Heart left ventricle (tissue), 16 donors: ENCODE measurements around the gene TGFB3. TPM values are rescaled to one million over a fixed set of nuclear protein-coding genes. Genes with fewer than 3 reads are reported as not detected.

Experiments used
- ATAC-seq, 4 donors: fragments of 200-7000 bp; cut with Tn5 transposase; one replicate each; pipeline ENCODE4 v1.9.1; 2020 to 2022; ENCODE audit warnings: moderate library complexity in 4 of 4, mild to moderate bottlenecking in 3 of 4, moderate number of reproducible peaks in 1 of 4
- DNase-seq, 5 donors: peaks; one replicate each; pipeline ENCODE4 v3.0.0-alpha.2; 2020
- H3K27ac ChIP-seq, 12 donors: fragments of 200-600 bp; sonication (generic) in 4 of 12; one replicate each; pipeline versions ENCODE4 v1.5.0 to v1.8.0; 2016 to 2022; ENCODE audit warnings: mild to moderate bottlenecking in 2 of 12
- H3K27me3 ChIP-seq, 9 donors: fragments of 200-600 bp; sonication (generic) in 2 of 9; one replicate each; pipeline versions ENCODE4 v1.5.1 to v1.8.0; 2016 to 2022; ENCODE audit warnings: mild to moderate bottlenecking in 3 of 9
- H3K36me3 ChIP-seq, 9 donors: fragments of 200-600 bp; sonication (generic) in 2 of 9; one replicate each; pipeline versions ENCODE4 v1.5.0 to v1.8.0; 2018 to 2022; ENCODE audit warnings: mild to moderate bottlenecking in 2 of 9
- H3K4me1 ChIP-seq, 12 donors: fragments of 200-600 bp; sonication (generic) in 4 of 12; one replicate each; pipeline versions ENCODE4 v1.5.0 to v1.8.0; 2016 to 2022; ENCODE audit warnings: mild to moderate bottlenecking in 3 of 12
- H3K4me3 ChIP-seq, 12 donors: fragments of 200-600 bp; sonication (generic) in 4 of 12; one replicate each; pipeline versions ENCODE4 v1.5.0 to v1.8.0; 2017 to 2022; ENCODE audit warnings: mild to moderate bottlenecking in 9 of 12, moderate library complexity in 4 of 12
- H3K9me3 ChIP-seq, 12 donors: fragments of 200-600 bp; sonication (generic) in 4 of 12; one replicate each; pipeline versions ENCODE4 v1.5.0 to v1.8.0; 2016 to 2022; ENCODE audit warnings: mild to moderate bottlenecking in 1 of 12
- CTCF ChIP-seq, 12 donors: fragments of 200-600 bp; sonication (generic) in 4 of 12; IDR thresholded peaks; one replicate each; pipeline versions ENCODE4 v1.5.0 to v1.8.0; 2018 to 2022; ENCODE audit warnings: antibody characterized with exemption in 12 of 12, mild to moderate bottlenecking in 5 of 12
- POLR2A ChIP-seq, 2 donors: fragments of 450-650 bp; IDR thresholded peaks; one replicate each; pipeline ENCODE4 v1.6.1; 2017; ENCODE audit warnings: antibody characterized with exemption in 2 of 2, mild to moderate bottlenecking in 2 of 2, moderate library complexity in 2 of 2
- WGBS, 4 donors: extraction: QIAGEN DNeasy Blood & Tissue Kit in 2 of 4; methylation state at CpG; one replicate each; pipeline versions ENCODE4 v1.1.5 to v1.1.7; 2013 to 2018; 5-methylcytosine and 5-hydroxymethylcytosine counted together
- intact Hi-C, 10 donors: fragments of 100-400 bp; cut with DNase I; formaldehyde crosslinking; loops; one replicate each; pipeline versions ENCODE4 v1.11.1 to v1.14.2; 2022
- polyA plus RNA-seq, 2 donors: library from polyadenylated mRNA; stranded (reverse); fragments of 200-250 nt; gene quantifications; one replicate each; pipeline ENCODE4 v1.2.3, GENCODE V29; 2013
- total RNA-seq, 9 donors: library from RNA; depleted of rRNA in 2 of 9; stranded (reverse); fragments of >200 nt in 2 of 9; fragmentation: NEBNext Ultra II Directional in 3 of 9; extraction: Animal tissue kit (Norgen Biotek cat#: 25700) in 3 of 9; gene quantifications; one replicate each; pipeline versions ENCODE4 v1.1.0 to v1.2.4, GENCODE V29; 2016 to 2023
- donor health status: ischemic (EF 13 %, LVEDD 7.1; RV severe dilation, severe dysfunction).
- donor health status: healthy with polysubstance abuse.
- donor health status: DM: no; HTN: yes; CAD: no.
- donor health status: DM: no; HTN: no; CAD: no.
- donor health status: ischemic (EF 25% LVEDD 6.9; RV normal size, moderate dysfunction).
- donor health status: ischemic (EF 25% LVEDD 5.7; RV mildly dilated, moderate dysfunction).
- donor health status: healthy.
- donor health status: DM: yes; HTN: yes; CAD: no.
- donor health status: ischemic (EF 35%, LVEDD 5.7; RV mildly dilated, moderate dysfunction).
- donor health status: nonischemic (EF 11% LVEDD 7.7; RV severe dilation, severe dysfunction).
- donor health status: DM: yes; HTN: yes; CAD: no.
- donor health status: PGD.
- donor health status: ischemic (EF 29% LVEDD 5.4; RV normal size, mild dysfunction).
- donor health status: nonischemic (EF 23%, LVEDD 6.1; RV moderate dilation, normal function).

TGFB3 gene
- total and polyA plus RNA-seq, 11 donors = 7.9 to 44.0 (median 27.5) TPM

DNA sequence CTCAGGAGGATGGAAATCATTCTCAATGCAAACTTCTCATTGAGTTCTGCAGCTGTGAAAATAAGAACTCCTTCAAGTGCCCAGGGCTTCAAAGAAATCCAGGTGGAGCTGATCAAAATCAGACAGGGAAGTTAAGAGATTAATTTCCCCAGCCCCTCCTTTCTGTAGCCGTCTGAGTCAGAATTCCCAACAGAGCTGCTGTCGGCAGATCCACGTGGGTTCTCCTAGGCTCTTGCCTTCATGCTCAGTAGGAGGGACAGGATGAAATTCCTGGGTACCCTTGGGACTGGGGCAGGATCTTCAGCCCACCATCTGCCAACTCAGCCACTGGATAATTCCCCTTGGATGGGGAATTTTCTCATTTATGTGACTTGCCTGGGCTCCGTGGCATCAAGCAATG, 13.3 kb downstream of the TGFB3 start:
- peak overlapping the region in 6 of 12 donors; percentile 3 to 63 (median 46) for H3K27ac ChIP-seq
- no peaks in the 10 kb centered on the region for H3K27me3 ChIP-seq
- peaks cover 0 to 31% (median 5%) of the 10 kb centered on the region in 12 donors for H3K4me1 ChIP-seq
- H3K9me3 ChIP-seq = no peaks in the 10 kb centered on the region
- ATAC-seq (peak in 3 of 4 donors; percentile 65 to 78 (median 71)), DNase-seq (peak in 1 of 5 donors; percentile 63)
- H3K36me3 ChIP-seq = peaks cover 0 to 69% (median 48%) of the 10 kb centered on the region in 9 donors
- 35 to 53% (median 41%) methylated on average over 4 of the region's 4 CpGs for WGBS, 4 donors
- TF ChIP-seq CTCF (IDR thresholded peaks at IDR 0.05) (no peak), POLR2A (IDR thresholded peaks at IDR 0.05) (no peak)
- no peak overlapping the region for H3K4me3 ChIP-seq
- intact Hi-C loops = loop anchor here in 1 of 10 donors (5.0 kb wide), 1 partner anchor 41 kb away; no protein-coding TSS in a partner anchor

DNA sequence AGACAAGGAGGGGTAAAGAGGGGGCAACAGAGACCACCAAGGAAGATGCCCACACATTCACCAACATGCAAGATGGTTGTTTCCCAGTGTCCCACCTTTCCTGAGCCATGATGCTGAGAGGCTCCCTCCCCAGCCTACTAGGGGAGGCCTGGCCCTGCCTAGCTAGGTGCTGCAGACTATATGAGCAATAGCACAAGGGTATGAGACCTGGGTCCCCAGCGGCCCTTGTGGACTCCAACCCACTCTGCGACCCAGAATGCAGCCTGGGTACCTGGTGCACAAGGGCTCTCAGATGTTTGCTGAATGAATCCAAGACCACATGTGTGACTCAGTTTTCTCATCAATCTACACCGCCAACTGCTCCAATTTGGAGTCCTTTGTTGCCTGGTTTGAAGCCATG, 13.9 kb downstream of the TGFB3 start:
- WGBS, 4 donors = 96 to 100% (median 98%) methylated on average over 1 to 3 of the region's 3 CpGs
- Histone ChIP-seq H3K4me3 (no peak overlapping the region), H3K27me3 (no peaks in the 10 kb centered on the region), H3K4me1 (peaks cover 0 to 25% (median 3%) of the 10 kb centered on the region in 12 donors), H3K27ac (peak overlapping the region in 1 of 12 donors; percentile 51), H3K9me3 (no peaks in the 10 kb centered on the region), H3K36me3 (peaks cover 0 to 75% (median 48%) of the 10 kb centered on the region in 9 donors)
- intact Hi-C loops = loop anchor here in 1 of 10 donors (5.0 kb wide), 1 partner anchor 41 kb away; no protein-coding TSS in a partner anchor
- no peak for TF ChIP-seq POLR2A (IDR thresholded peaks at IDR 0.05)
- no peak for TF ChIP-seq CTCF (IDR thresholded peaks at IDR 0.05)
- no peak for DNase-seq
- no peak for ATAC-seq

- H3K4me3 ChIP-seq = no peak overlapping the region
- no peaks in the 10 kb centered on the region for H3K9me3 ChIP-seq
- H3K27ac ChIP-seq = no peak overlapping the region
- ATAC-seq = no peak
- peaks cover 0 to 91% (median 46%) of the 10 kb centered on the region in 9 donors for H3K36me3 ChIP-seq
- TF ChIP-seq POLR2A (IDR thresholded peaks at IDR 0.05) (no peak), CTCF (IDR thresholded peaks at IDR 0.05) (no peak)
- H3K27me3 ChIP-seq = no peaks in the 10 kb centered on the region
- 67 to 76% (median 75%) methylated on average over 3 of the region's 3 CpGs for WGBS, 4 donors
- DNase-seq = no peak
- intact Hi-C loops = no loop called here
- no peaks in the 10 kb centered on the region for H3K4me1 ChIP-seq
Measured at GRCh38 chr14:75961662-75962061, 20.1 kb downstream of the TGFB3 start.

GRCh38 chr14:75960231-75960630, 21.6 kb downstream of the TGFB3 start:
- intact Hi-C loops = no loop called here
- ATAC-seq (no peak), DNase-seq (no peak)
- no peak overlapping the region for H3K27ac ChIP-seq
- no peaks in the 10 kb centered on the region for H3K4me1 ChIP-seq
- H3K4me3 ChIP-seq = no peak overlapping the region
- TF ChIP-seq CTCF (IDR thresholded peaks at IDR 0.05) (no peak), POLR2A (IDR thresholded peaks at IDR 0.05) (no peak)
- no peaks in the 10 kb centered on the region for H3K27me3 ChIP-seq
- peaks cover 0 to 78% (median 32%) of the 10 kb centered on the region in 9 donors for H3K36me3 ChIP-seq
- 51 to 86% (median 78%) methylated on average over 6 of the region's 6 CpGs for WGBS, 4 donors
- H3K9me3 ChIP-seq = no peaks in the 10 kb centered on the region
